Prostate gland (tissue), 2 donors: ENCODE measurements around the gene RPE65. TPM values are rescaled to one million over a fixed set of nuclear protein-coding genes. Genes with fewer than 3 reads are reported as not detected.
"Not testable (repeated sequence)": the region's sequence is repeated elsewhere in the genome, so short reads cannot be mapped to it uniquely, and the experiment has no call there.

Source experiments
- DNase-seq: peaks from one replicate; pipeline ENCODE4 v3.0.0-alpha.2; 2019; ENCODE audit warnings: low spot score
- H3K27ac ChIP-seq, 2 donors: fragments of 200-600 bp; sonication (generic); 2 replicates each; pipeline ENCODE4 v1.5.1; 2017 to 2019
- H3K27me3 ChIP-seq: fragments of 200-600 bp; sonication (generic); replicated peaks from 2 replicates; pipeline ENCODE4 v1.5.1; 2019; ENCODE audit not compliant: insufficient read depth
- H3K36me3 ChIP-seq, 2 donors: fragments of 200-600 bp; sonication (generic); 1 replicate in 1 of 2; 2 replicates in 1 of 2; pipeline versions ENCODE4 v1.5.1 to v1.8.1; 2017 to 2019
- H3K4me1 ChIP-seq: fragments of 200-600 bp; sonication (generic); replicated peaks from 2 replicates; pipeline ENCODE4 v1.5.1; 2019
- H3K4me3 ChIP-seq, 2 donors: fragments of 200-600 bp; sonication (generic); 2 replicates each; pipeline ENCODE4 v1.5.1; 2017 to 2019
- H3K9me3 ChIP-seq: fragments of 200-600 bp; sonication (generic); 2 replicates; pipeline ENCODE4 v1.5.1; 2017
- CTCF ChIP-seq, 4 experiments: fragments of 200-600 bp in 2 of 4; fragments of 450-650 bp in 2 of 4; sonication (generic) in 2 of 4; IDR thresholded peaks; 1 replicate in 3 of 4; 2 replicates in 1 of 4; pipeline ENCODE4 v1.5.1; 2016 to 2019; ENCODE audit warnings: antibody characterized with exemption in 4 of 4, mild to moderate bottlenecking in 2 of 4, moderate library complexity in 2 of 4
- POLR2A ChIP-seq: fragments of 450-650 bp; IDR thresholded peaks from one replicate; pipeline ENCODE4 v1.6.1; 2016; ENCODE audit warnings: antibody characterized with exemption, mild to moderate bottlenecking
- POLR2AphosphoS5 ChIP-seq: sonication (generic); formaldehyde crosslinking; IDR thresholded peaks from one replicate; pipeline ENCODE4 v1.6.1; 2017; ENCODE audit warnings: antibody characterized with exemption
- WGBS: methylation state at CpG from one replicate; pipeline ENCODE4 v1.1.5; 2018; 5-methylcytosine and 5-hydroxymethylcytosine counted together
- intact Hi-C: fragments of 100-400 bp; cut with DNase I; formaldehyde crosslinking; loops from one replicate; pipeline ENCODE4 v1.14.2; 2022
- total RNA-seq, 2 donors: library from RNA; depleted of rRNA; stranded (reverse); fragments of >200 nt; gene quantifications; one replicate each; pipeline ENCODE4 v1.1.0, GENCODE V29; 2016

RPE65 gene
- total RNA-seq, 2 donors from 2014 or later, result 0.57 to 0.91 TPM

GRCh38 chr1:68495532-68495931, 45.8 kb upstream of the RPE65 start:
- Histone ChIP-seq H3K27ac (no peak overlapping the region), H3K27me3 (no peaks in the 10 kb centered on the region), H3K4me1 (no peaks in the 10 kb centered on the region), H3K9me3 (no peaks in the 10 kb centered on the region), H3K4me3 (no peak overlapping the region), H3K36me3 (no peaks in the 10 kb centered on the region)
- intact Hi-C loops, result no loop called here
- WGBS, result 52% methylated on average over 3 of the region's 3 CpGs
- no peak for DNase-seq
- TF ChIP-seq POLR2A (no peak), POLR2AphosphoS5 (no peak), CTCF (IDR thresholded peaks at IDR 0.05) (no peak)

- no peak overlapping the region for H3K4me3 ChIP-seq
- no peaks in the 10 kb centered on the region for H3K27me3 ChIP-seq
- TF ChIP-seq POLR2AphosphoS5 (no peak), POLR2A (no peak), CTCF (IDR thresholded peaks at IDR 0.05) (no peak)
- no peaks in the 10 kb centered on the region for H3K9me3 ChIP-seq
- WGBS, result 69% methylated on average over 2 of the region's 2 CpGs
- DNase-seq, result no peak
- H3K27ac ChIP-seq, result no peak overlapping the region
- no peaks in the 10 kb centered on the region for H3K36me3 ChIP-seq
- intact Hi-C loops, result no loop called here
- no peaks in the 10 kb centered on the region for H3K4me1 ChIP-seq
Measured at GRCh38 chr1:68493193-68493592, 43.4 kb upstream of the RPE65 start.

- H3K9me3 ChIP-seq, intact Hi-C loops, H3K4me1 ChIP-seq, DNase-seq, H3K36me3 ChIP-seq, H3K27ac ChIP-seq, H3K27me3 ChIP-seq, H3K4me3 ChIP-seq: not testable (repeated sequence)
- WGBS, result 90% methylated on average over 6 of the region's 6 CpGs
Measured at GRCh38 chr1:68492255-68492654, 42.5 kb upstream of the RPE65 start.

GRCh38 chr1:68490046-68490651, 40.4 kb upstream of the RPE65 start:
- Histone ChIP-seq H3K27ac (no peak overlapping the region), H3K27me3 (no peaks in the 10 kb centered on the region), H3K9me3 (no peaks in the 10 kb centered on the region), H3K4me1 (no peaks in the 10 kb centered on the region), H3K36me3 (no peaks in the 10 kb centered on the region), H3K4me3 (no peak overlapping the region)
- intact Hi-C loops, result no loop called here
- TF ChIP-seq CTCF (IDR thresholded peaks at IDR 0.05), result no peak
- no peak for DNase-seq
- WGBS, result 98% methylated on average over 2 of the region's 2 CpGs

GRCh38 chr1:68485431-68486022, 35.8 kb upstream of the RPE65 start:
- H3K9me3 ChIP-seq, result no peaks in the 10 kb centered on the region
- DNase-seq, result no peak
- TF ChIP-seq POLR2AphosphoS5, result no peak
- H3K4me3 ChIP-seq, result no peak overlapping the region
- no peak overlapping the region for H3K27ac ChIP-seq
- no peaks in the 10 kb centered on the region for H3K4me1 ChIP-seq
- intact Hi-C loops, result no loop called here
- no peaks in the 10 kb centered on the region for H3K27me3 ChIP-seq
- H3K36me3 ChIP-seq, result no peaks in the 10 kb centered on the region
- 58% methylated on average over 3 of the region's 3 CpGs for WGBS

GRCh38 chr1:68484618-68485017, 34.9 kb upstream of the RPE65 start:
- no peak overlapping the region for H3K4me3 ChIP-seq
- no peaks in the 10 kb centered on the region for H3K4me1 ChIP-seq
- H3K27ac ChIP-seq, result no peak overlapping the region
- intact Hi-C loops, result no loop called here
- no peaks in the 10 kb centered on the region for H3K27me3 ChIP-seq
- H3K36me3 ChIP-seq, result no peaks in the 10 kb centered on the region
- TF ChIP-seq POLR2A, result no peak
- no peak for TF ChIP-seq CTCF (IDR thresholded peaks at IDR 0.05)
- TF ChIP-seq POLR2AphosphoS5, result no peak
- no peaks in the 10 kb centered on the region for H3K9me3 ChIP-seq
- 93% methylated on average over 1 of the region's 1 CpG for WGBS
- no peak for DNase-seq
